H1 (cell line): ENCODE measurements around the gene CA10. TPM values are rescaled to one million over a fixed set of nuclear protein-coding genes. Genes with fewer than 3 reads are reported as not detected.

Experiments
- CTCF ChIA-PET: fragments of 300-600 bp; sonication (Branson Sonifier 250); formaldehyde crosslinking; loops from one replicate; lab custom pipeline; 2021; ENCODE audit not compliant: partially characterized antibody; lab: Charles Lee
- POLR2A ChIA-PET: fragments of 300-600 bp; sonication (Branson Sonifier 250); formaldehyde crosslinking; loops from one replicate; lab custom pipeline; 2021; ENCODE audit warnings: inconsistent platforms; ENCODE audit not compliant: partially characterized antibody; lab: Charles Lee
- DNase-seq, 2 experiments: peaks; one replicate each; pipeline versions ENCODE4 v3.0.0 to v3.0.0-alpha.2; 2010 to 2022; ENCODE audit warnings: low spot score in 2 of 2, low read depth in 1 of 2, mixed read lengths in 1 of 2
- FAIRE-seq: peaks from 2 replicates; lab custom pipeline; 2011; peaks lifted over from hg19 to GRCh38; lab: Jason Lieb, UNC
- H2AFZ ChIP-seq: 2 replicates; pipeline ENCODE4 v1.8.1; 2012; ENCODE audit warnings: low read length, inconsistent platforms
- H2AK5ac ChIP-seq: 2 replicates; pipeline ENCODE4 v1.6.1; 2013; ENCODE audit warnings: low read depth, low read length
- H2BK120ac ChIP-seq: replicated peaks from 2 replicates; pipeline ENCODE3; 2013; ENCODE audit warnings: low read depth, low read length, inconsistent platforms
- H2BK12ac ChIP-seq: 2 replicates; pipeline ENCODE4 v1.6.1; 2013; ENCODE audit warnings: low read depth, low read length
- H2BK15ac ChIP-seq: 2 replicates; pipeline ENCODE4 v1.6.1; 2013; ENCODE audit warnings: low read length
- H2BK20ac ChIP-seq: 2 replicates; pipeline ENCODE4 v1.6.1; 2013; ENCODE audit warnings: low read length
- H2BK5ac ChIP-seq: 2 replicates; pipeline ENCODE4 v1.6.1; 2013; ENCODE audit warnings: low read depth, low read length
- H3K14ac ChIP-seq: 2 replicates; pipeline ENCODE4 v1.6.1; 2013; ENCODE audit warnings: inconsistent platforms; ENCODE audit not compliant: insufficient read length
- H3K18ac ChIP-seq: 2 replicates; pipeline ENCODE4 v1.6.1; 2013; ENCODE audit warnings: low read length; ENCODE audit errors: extremely low read depth
- H3K23ac ChIP-seq: 2 replicates; pipeline ENCODE4 v1.6.1; 2013; ENCODE audit warnings: inconsistent platforms; ENCODE audit not compliant: insufficient read length
- H3K23me2 ChIP-seq: 2 replicates; pipeline ENCODE4 v1.6.1; 2013; ENCODE audit warnings: low read depth, low read length
- H3K27ac ChIP-seq: 2 replicates; pipeline ENCODE4 v1.6.1; 2011; ENCODE audit warnings: low read depth, low read length, inconsistent platforms
- H3K27me3 ChIP-seq, 4 experiments: replicated peaks in 1 of 4; 1 replicate in 1 of 4; 2 replicates in 3 of 4; pipeline versions ENCODE4 v1.6.1 to v1.8.1; 2011 to 2013; ENCODE audit warnings: low read length in 3 of 4, mild to moderate bottlenecking in 3 of 4, inconsistent platforms in 2 of 4, mixed read lengths in 2 of 4, moderate library complexity in 1 of 4; ENCODE audit not compliant: control insufficient read depth in 3 of 4, insufficient read depth in 3 of 4; ENCODE audit errors: extremely low read depth in 1 of 4
- H3K36me3 ChIP-seq, 4 experiments: 2 replicates each; pipeline versions ENCODE4 v1.6.1 to v1.8.1; 2011 to 2013; ENCODE audit warnings: mild to moderate bottlenecking in 4 of 4, low read length in 3 of 4, moderate library complexity in 2 of 4, control low read depth in 1 of 4, inconsistent platforms in 1 of 4; ENCODE audit not compliant: insufficient read depth in 4 of 4, control insufficient read depth in 2 of 4
- H3K4ac ChIP-seq: replicated peaks from 2 replicates; pipeline ENCODE3; 2013; ENCODE audit warnings: low read length, low read depth, mixed read lengths, inconsistent platforms; ENCODE audit not compliant: insufficient read length
- H3K4me1 ChIP-seq, 4 experiments: replicated peaks in 1 of 4; 1 replicate in 1 of 4; 2 replicates in 3 of 4; pipeline versions ENCODE4 v1.6.1 to v1.8.1; 2011 to 2013; ENCODE audit warnings: low read length in 3 of 4, inconsistent platforms in 2 of 4, mixed read lengths in 1 of 4; ENCODE audit not compliant: insufficient read depth in 4 of 4, control insufficient read depth in 3 of 4
- H3K4me2 ChIP-seq, 2 experiments: 2 replicates each; pipeline versions ENCODE4 v1.6.1 to v1.8.1; 2011 to 2013; ENCODE audit warnings: low read depth in 2 of 2, low read length in 2 of 2, control low read depth in 1 of 2, inconsistent platforms in 1 of 2, mild to moderate bottlenecking in 1 of 2; ENCODE audit not compliant: insufficient read depth in 1 of 2
- H3K4me3 ChIP-seq, 4 experiments: fragments of 200-600, 300-600 bp in 1 of 4; sonication (generic), shearing (Covaris generic), sonication (Bioruptor Twin) in 1 of 4; 2 replicates each; pipeline versions ENCODE4 v1.5.1 to v1.8.1; 2011 to 2016; ENCODE audit warnings: low read length in 4 of 4, low read depth in 3 of 4, control low read depth in 2 of 4, inconsistent platforms in 2 of 4, mild to moderate bottlenecking in 2 of 4, mixed read lengths in 1 of 4, moderate library complexity in 1 of 4; ENCODE audit not compliant: insufficient read depth in 2 of 4; ENCODE audit errors: extremely low read depth in 1 of 4
- H3K56ac ChIP-seq: replicated peaks from 2 replicates; pipeline ENCODE3; 2013; ENCODE audit warnings: low read depth, mild to moderate bottlenecking, mixed read lengths, low read length, inconsistent platforms; ENCODE audit not compliant: insufficient read length
- H3K79me1 ChIP-seq: 2 replicates; pipeline ENCODE4 v1.6.1; 2013; ENCODE audit warnings: low read depth, low read length, control low read depth
- H3K79me2 ChIP-seq, 2 experiments: 2 replicates each; pipeline versions ENCODE4 v1.6.1 to v1.8.1; 2012 to 2013; ENCODE audit warnings: low read length in 2 of 2, mild to moderate bottlenecking in 2 of 2, inconsistent platforms in 1 of 2; ENCODE audit not compliant: insufficient read depth in 2 of 2, control insufficient read depth in 1 of 2
- H3K9ac ChIP-seq, 4 experiments: replicated peaks in 1 of 4; 1 replicate in 1 of 4; 2 replicates in 3 of 4; pipeline versions ENCODE4 v1.6.1 to v1.8.1; 2011 to 2013; ENCODE audit warnings: low read depth in 3 of 4, low read length in 3 of 4, control low read depth in 2 of 4, mild to moderate bottlenecking in 2 of 4, moderate library complexity in 2 of 4, inconsistent platforms in 1 of 4; ENCODE audit errors: extremely low read depth in 1 of 4
- H3K9me3 ChIP-seq, 2 experiments: 2 replicates each; pipeline versions ENCODE4 v1.6.1 to v1.8.1; 2012 to 2013; ENCODE audit warnings: mild to moderate bottlenecking in 2 of 2, moderate library complexity in 2 of 2, control low read depth in 1 of 2, inconsistent platforms in 1 of 2, low read depth in 1 of 2, low read length in 1 of 2, mixed read lengths in 1 of 2; ENCODE audit not compliant: insufficient read depth in 2 of 2
- H4K20me1 ChIP-seq, 2 experiments: replicated peaks in 1 of 2; 2 replicates each; pipeline versions ENCODE3 to v1.8.1; 2011 to 2013; ENCODE audit warnings: inconsistent platforms in 2 of 2, low read length in 2 of 2, mild to moderate bottlenecking in 1 of 2; ENCODE audit not compliant: insufficient read depth in 2 of 2, control insufficient read depth in 1 of 2
- H4K5ac ChIP-seq: 2 replicates; pipeline ENCODE4 v1.6.1; 2013; ENCODE audit warnings: low read length, low read depth, mixed read lengths, inconsistent platforms; ENCODE audit not compliant: insufficient read length
- H4K8ac ChIP-seq: 2 replicates; pipeline ENCODE4 v1.8.0; 2013; ENCODE audit warnings: mild to moderate bottlenecking, moderate library complexity, low read length, inconsistent platforms; ENCODE audit not compliant: insufficient read depth; ENCODE audit errors: extremely low read depth
- H4K91ac ChIP-seq: replicated peaks from 2 replicates; pipeline ENCODE3; 2013; ENCODE audit warnings: low read length, mixed read lengths, inconsistent platforms; ENCODE audit not compliant: insufficient read length
- EGR1 ChIP-seq: IDR thresholded peaks from 2 replicates; pipeline ENCODE4 v1.6.1; 2011; ENCODE audit warnings: low read depth, low read length, borderline replicate concordance
- FOSL1 ChIP-seq: IDR thresholded peaks from 2 replicates; pipeline ENCODE4 v1.6.1; 2011; ENCODE audit warnings: mild to moderate bottlenecking, low read depth, low read length, moderate library complexity; ENCODE audit not compliant: insufficient read depth
- SUZ12 ChIP-seq: fragments of 200-600 bp; sonication (generic); IDR thresholded peaks from 2 replicates; pipeline ENCODE4 v1.6.1; 2012; ENCODE audit warnings: mild to moderate bottlenecking, inconsistent platforms, low read length, moderate library complexity, mixed read lengths
- polyA plus RNA-seq, 7 experiments: library from polyadenylated mRNA; depleted of rRNA in 3 of 7; stranded (reverse) in 5 of 7; unstranded in 2 of 7; fragments of >200 nt in 5 of 7; fragments of 200-250 nt in 2 of 7; gene quantifications; 1 replicate in 5 of 7; 2 replicates in 1 of 7; 4 replicates in 1 of 7; pipeline versions ENCODE4 v1.2.1 to v1.2.3, GENCODE V29; 2011 to 2013; ENCODE audit warnings: missing spikeins in 2 of 7, mixed read lengths in 2 of 7
- total RNA-seq: library from RNA; stranded (reverse); fragmentation: NEBNext Ultra II Directional; extraction: Animal tissue kit (Norgen Biotek cat#: 25700); gene quantifications from 2 replicates; pipeline ENCODE4 v1.2.1, GENCODE V29; 2021

Gene CA10
- total and polyA plus RNA-seq, 2 of the 8 experiments (the other 6 are each of a cell fraction or from before 2014, with no cell fraction given) = 0.60 to 0.63 TPM

GRCh38 chr17:51742571-51742970 is 415.9 kb downstream of the CA10 start:
- Histone ChIP-seq H3K79me1 (no peaks in the 10 kb centered on the region), H3K18ac (no peak overlapping the region), H3K27me3 (no peaks in the 10 kb centered on the region), H2BK5ac (no peak overlapping the region), H3K36me3 (no peaks in the 10 kb centered on the region; a peak in 1 of 8 replicates), H3K4me2 (no peak overlapping the region), H3K4ac (no peak overlapping the region), H3K9me3 (no peaks in the 10 kb centered on the region), H3K23ac (no peak overlapping the region), H2BK20ac (0 out of 2 replicates have a peak overlapping the region, but pooled peaks have one; percentile 49), H2AFZ (no peak overlapping the region), H2AK5ac (no peak overlapping the region), H2BK120ac (no peak overlapping the region), H4K20me1 (no peaks in the 10 kb centered on the region), H3K14ac (no peak overlapping the region), H3K23me2 (no peaks in the 10 kb centered on the region), H4K91ac (no peak overlapping the region), H3K56ac (no peak overlapping the region), H3K27ac (no peak overlapping the region), H3K4me1 (peaks cover 6 to 14% (median 13%) of the 10 kb centered on the region in 4 experiments; a peak in 6 of 7 replicates), H4K8ac (no peak overlapping the region), H3K9ac (no peak overlapping the region), H2BK12ac (no peak overlapping the region), H3K4me3 (no peak overlapping the region), H4K5ac (no peak overlapping the region), H2BK15ac (no peak overlapping the region), H3K79me2 (no peaks in the 10 kb centered on the region)
- no peak for TF ChIP-seq SUZ12
- TF ChIP-seq EGR1 = no peak
- no peak for TF ChIP-seq FOSL1
- ChIA-PET POLR2A (no interaction called here), CTCF (interaction anchor here (0.5 to 2.5 kb wide), 4 partner anchors 8 to 88 kb away, joined by 3 to 9 read pairs (median 5); no protein-coding TSS in a partner anchor)
- FAIRE-seq = no peak
- no peak for DNase-seq
